HepG2 (cell line): ENCODE results near the gene UBXN1. TPM values are rescaled to one million over a fixed set of nuclear protein-coding genes. Genes with fewer than 3 reads are reported as not detected.

Experiments used
- AKAP8 ChIP-seq: sonication (generic); formaldehyde crosslinking; IDR thresholded peaks from 2 replicates; pipeline ENCODE4 v1.5.1; 2020; ENCODE audit warnings: mild to moderate bottlenecking, missing genetic modification reagents
- DMAP1 ChIP-seq: IDR thresholded peaks from 2 replicates; pipeline ENCODE4 v1.6.1; 2016
- EEA1 ChIP-seq: sonication (generic); formaldehyde crosslinking; IDR thresholded peaks from 2 replicates; pipeline ENCODE4 v1.5.1; 2020; ENCODE audit warnings: mild to moderate bottlenecking, missing genetic modification reagents, borderline replicate concordance
- GATA4 ChIP-seq: sonication (generic); IDR thresholded peaks from 2 replicates; pipeline ENCODE4 v1.6.1; 2016; ENCODE audit warnings: antibody characterized with exemption, low read depth, borderline replicate concordance
- HCFC1 ChIP-seq: fragments of 150-350 bp; IDR thresholded peaks from 2 replicates; pipeline ENCODE4 v1.6.1; 2014; ENCODE audit warnings: low read depth, low read length
- HMG20B ChIP-seq: conservative IDR thresholded peaks from 2 replicates; pipeline ENCODE4 v1.6.1; 2016; ENCODE audit warnings: missing genetic modification reagents, missing compliant biosample characterization
- HNRNPUL1 ChIP-seq: fragments of 200-400 bp; formaldehyde crosslinking; IDR thresholded peaks from 2 replicates; pipeline ENCODE4 v1.6.1; 2017; ENCODE audit warnings: low read depth, mild to moderate bottlenecking, low read length, moderate library complexity
- HOXA5 ChIP-seq: sonication (generic); formaldehyde crosslinking; IDR thresholded peaks from 2 replicates; pipeline ENCODE4 v1.4.0; 2020; ENCODE audit warnings: missing genetic modification reagents
- KLF11 ChIP-seq: IDR thresholded peaks from 2 replicates; pipeline ENCODE4 v1.6.1; 2016; ENCODE audit warnings: missing compliant biosample characterization
- MAFK ChIP-seq, 2 experiments: IDR thresholded peaks in 1 of 2; conservative IDR thresholded peaks in 1 of 2; 2 replicates each; pipeline ENCODE4 v1.6.1; 2011; ENCODE audit warnings: improper control_type of control experiment in 2 of 2, low read length in 2 of 2
- MIER3 ChIP-seq: IDR thresholded peaks from 2 replicates; pipeline ENCODE4 v1.6.1; 2016; ENCODE audit warnings: missing compliant biosample characterization, borderline replicate concordance
- SNAPC2 ChIP-seq: sonication (generic); formaldehyde crosslinking; IDR thresholded peaks from 2 replicates; pipeline ENCODE4 v1.8.1; 2022; ENCODE audit warnings: mild to moderate bottlenecking, missing genetic modification reagents
- ZNF143 ChIP-seq: sonication (generic); formaldehyde crosslinking; IDR thresholded peaks from 2 replicates; pipeline ENCODE4 v1.4.0; 2020; ENCODE audit warnings: missing genetic modification reagents
- ZNF282 ChIP-seq: fragments of 450-650 bp; IDR thresholded peaks from 2 replicates; pipeline ENCODE4 v1.6.1; 2018; ENCODE audit not compliant: partially characterized antibody
- ZNF432 ChIP-seq: sonication (generic); formaldehyde crosslinking; IDR thresholded peaks from 2 replicates; pipeline ENCODE4 v1.5.0; 2020; ENCODE audit warnings: missing genetic modification reagents, mild to moderate bottlenecking, borderline replicate concordance
- ZNF639 ChIP-seq: conservative IDR thresholded peaks from 2 replicates; pipeline ENCODE4 v1.6.1; 2018; ENCODE audit warnings: missing genetic modification reagents
- ZNF652 ChIP-seq: IDR thresholded peaks from 2 replicates; pipeline ENCODE4 v1.6.1; 2016; ENCODE audit warnings: low read depth, borderline replicate concordance
- ZNF687 ChIP-seq: sonication (generic); formaldehyde crosslinking; IDR thresholded peaks from 2 replicates; pipeline ENCODE4 v1.5.1; 2020; ENCODE audit warnings: mild to moderate bottlenecking, missing genetic modification reagents, moderate library complexity
- ZNF749 ChIP-seq: sonication (generic); formaldehyde crosslinking; IDR thresholded peaks from 2 replicates; pipeline ENCODE4 v1.8.0; 2022; ENCODE audit warnings: mild to moderate bottlenecking, missing genetic modification reagents, moderate library complexity, borderline replicate concordance
- ZNF766 ChIP-seq: sonication (generic); formaldehyde crosslinking; IDR thresholded peaks from 2 replicates; pipeline ENCODE4 v1.5.0; 2020; ENCODE audit warnings: missing genetic modification reagents, borderline replicate concordance
- ZNF784 ChIP-seq: sonication (generic); formaldehyde crosslinking; IDR thresholded peaks from 2 replicates; pipeline ENCODE4 v1.5.1; 2020; ENCODE audit warnings: missing genetic modification reagents, mild to moderate bottlenecking, borderline replicate concordance
- ZSCAN31 ChIP-seq: sonication (generic); formaldehyde crosslinking; IDR thresholded peaks from 2 replicates; pipeline ENCODE4 v1.5.0; 2020; ENCODE audit warnings: low read depth, mild to moderate bottlenecking, missing genetic modification reagents
- polyA plus RNA-seq, 8 experiments: library from polyadenylated mRNA; depleted of rRNA in 3 of 8; stranded (reverse) in 7 of 8; unstranded in 1 of 8; fragments of >200 nt; fragmentation: Illumina TruSeq in 4 of 8; extraction: Trizol in 4 of 8; gene quantifications; 2 replicates each; pipeline versions ENCODE4 v1.2.1 to v1.2.3, GENCODE V29; 2011 to 2016; ENCODE audit warnings: low read depth in 4 of 8, missing spikeins in 1 of 8, mixed read lengths in 1 of 8; ENCODE audit not compliant: insufficient read depth in 1 of 8
- total RNA-seq, 5 experiments: library from RNA; depleted of rRNA; stranded (reverse); fragments of >200 nt; fragmentation: Illumina TruSeq; extraction: Trizol; gene quantifications; 2 replicates each; pipeline ENCODE4 v1.2.3, GENCODE V29; 2016; ENCODE audit warnings: low read depth in 1 of 5
- TF ChIP-seq, protein P1 (sequence below): IDR thresholded peaks from 2 replicates; pipeline ENCODE4 v1.6.1; 2016; ENCODE audit warnings: low read depth, control low read depth

The UBXN1 gene
- total and polyA plus RNA-seq, 2 of the 13 experiments (the other 11 are each of a cell fraction or from before 2014, with no cell fraction given), result 47.5 to 52.4 TPM

GRCh38 chr11:62671608-62672389 is 7.1 kb downstream of the UBXN1 start, which contains the start of the genes LBHD1 and UQCC3 (continued):
- no peak for TF ChIP-seq ZNF143 (CRISPR knock-in tag)
- TF ChIP-seq HNRNPUL1, result no peak
- peak; percentile 69; the same call in 1 of the 2 replicates for TF ChIP-seq ZNF766 (CRISPR knock-in tag)
- TF ChIP-seq ZSCAN31 (CRISPR knock-in tag), result peak; percentile 61
- no peak for TF ChIP-seq ZNF282
- TF ChIP-seq SNAPC2, result peak; percentile 44; the same call in 1 of the 2 replicates
- peak; percentile 59; the same call in 1 of the 2 replicates for TF ChIP-seq AKAP8
- no peak; the same call in 1 of the 2 replicates for TF ChIP-seq ZNF749 (CRISPR knock-in tag)
- peak in 1 of 2 experiments; percentile 47; a peak in 1 of 4 replicates for TF ChIP-seq MAFK (conservative IDR thresholded peaks at IDR 0.05 in 1 of 2, IDR thresholded peaks at IDR 0.05 in 1 of 2; ENCODE audit: low read length in 2 of 2)
- peak; percentile 86 for TF ChIP-seq ZNF687 (CRISPR knock-in tag)
- TF ChIP-seq, protein P1, sequence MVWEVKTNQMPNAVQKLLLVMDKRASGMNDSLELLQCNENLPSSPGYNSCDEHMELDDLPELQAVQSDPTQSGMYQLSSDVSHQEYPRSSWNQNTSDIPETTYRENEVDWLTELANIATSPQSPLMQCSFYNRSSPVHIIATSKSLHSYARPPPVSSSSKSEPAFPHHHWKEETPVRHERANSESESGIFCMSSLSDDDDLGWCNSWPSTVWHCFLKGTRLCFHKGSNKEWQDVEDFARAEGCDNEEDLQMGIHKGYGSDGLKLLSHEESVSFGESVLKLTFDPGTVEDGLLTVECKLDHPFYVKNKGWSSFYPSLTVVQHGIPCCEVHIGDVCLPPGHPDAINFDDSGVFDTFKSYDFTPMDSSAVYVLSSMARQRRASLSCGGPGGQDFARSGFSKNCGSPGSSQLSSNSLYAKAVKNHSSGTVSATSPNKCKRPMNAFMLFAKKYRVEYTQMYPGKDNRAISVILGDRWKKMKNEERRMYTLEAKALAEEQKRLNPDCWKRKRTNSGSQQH (CRISPR knock-in tag), result peak; percentile 55; the same call in 1 of the 2 replicates
- no peak; the same call in 1 of the 2 replicates for TF ChIP-seq MIER3 (CRISPR knock-in tag)
- peak; percentile 66 for TF ChIP-seq HOXA5
- TF ChIP-seq ZNF784, result no peak
- 0 out of 2 replicates have a peak, but pooled peaks have one; percentile 39 for TF ChIP-seq ZNF652 (CRISPR knock-in tag)
- peak; percentile 81; the same call in 1 of the 2 replicates for TF ChIP-seq EEA1
- peak; percentile 34; the same call in 1 of the 2 replicates for TF ChIP-seq HMG20B
- no peak for TF ChIP-seq GATA4
- no peak for TF ChIP-seq ZNF432
- TF ChIP-seq KLF11 (CRISPR knock-in tag), result no peak
- TF ChIP-seq ZNF639 (CRISPR knock-in tag), result 0 out of 2 replicates have a peak, but pooled peaks have one; percentile 35
- peak; percentile 26; the same call in 1 of the 2 replicates for TF ChIP-seq HCFC1
- peak; percentile 80 for TF ChIP-seq DMAP1 (CRISPR knock-in tag)
